GM18909 (cell line): Measurements from ENCODE around the gene CCDC107.

Experiments
- ATAC-seq: cut with Tn5 transposase; IDR thresholded peaks from one replicate; pipeline ENCODE4 v1.9.1; 2021; ENCODE audit warnings: mild to moderate bottlenecking; ENCODE audit not compliant: unreplicated experiment, poor library complexity

CCDC107 gene

DNA sequence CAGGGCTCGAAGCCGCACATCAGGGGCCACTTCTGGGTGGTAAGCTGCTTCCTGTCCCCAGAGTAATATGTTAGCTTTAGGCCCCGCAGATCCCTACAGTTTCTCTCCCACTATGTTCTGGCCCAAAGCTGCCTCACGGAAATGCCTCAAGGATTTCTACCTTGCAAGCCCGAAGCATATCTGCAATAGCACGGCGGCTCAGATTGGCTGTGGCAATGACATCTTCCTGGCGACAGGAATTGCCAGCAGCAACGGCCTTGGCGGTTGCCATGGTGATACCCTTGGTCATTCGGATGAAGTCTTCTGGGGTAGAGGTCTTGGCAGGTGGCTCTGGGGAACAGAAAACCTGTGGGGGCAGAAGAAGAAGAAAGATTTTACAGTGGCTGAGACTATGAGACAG lies 41.9 kb downstream of the CCDC107 start:
- ATAC-seq, result no peak

DNA sequence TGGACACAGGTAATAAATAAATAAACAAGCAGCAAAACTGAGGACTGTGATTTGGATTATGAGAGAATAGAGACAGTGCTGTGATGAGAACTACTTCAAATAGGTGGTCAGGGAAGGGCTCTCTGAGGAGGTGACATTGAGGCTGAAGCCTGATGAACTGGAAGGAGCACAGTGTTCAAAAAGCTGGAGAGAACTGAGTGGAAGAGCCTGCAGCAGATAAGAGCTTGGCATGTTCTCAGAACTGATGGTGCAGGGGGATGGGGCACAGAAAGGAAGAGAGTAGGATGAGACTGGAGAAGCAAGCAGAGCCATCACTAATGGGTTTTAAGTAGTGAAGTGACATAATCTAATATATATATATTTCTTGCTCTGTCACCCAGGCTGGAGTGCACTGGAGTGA lies 42.9 kb downstream of the CCDC107 start:
- ATAC-seq, result no peak

DNA sequence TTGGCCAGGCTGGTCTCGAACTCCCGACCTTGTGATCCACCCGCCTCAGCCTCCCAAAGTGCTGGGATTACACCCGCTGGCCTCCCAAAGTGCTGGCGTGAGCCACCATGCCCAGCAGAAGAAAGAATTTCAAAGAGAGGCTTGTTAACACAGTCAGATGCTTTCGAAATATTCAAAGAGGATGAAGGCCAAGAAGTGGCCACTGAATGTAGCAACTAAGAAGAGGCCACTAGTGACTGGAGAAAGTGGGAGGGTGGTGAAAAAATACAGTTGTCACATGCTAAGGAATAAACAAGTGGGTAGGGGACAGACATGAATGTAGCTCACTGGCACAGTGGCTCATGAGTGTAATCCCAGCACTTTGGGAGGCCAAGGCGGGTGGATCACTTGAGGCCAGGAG lies 44.6 kb downstream of the CCDC107 start:
- no peak for ATAC-seq

DNA sequence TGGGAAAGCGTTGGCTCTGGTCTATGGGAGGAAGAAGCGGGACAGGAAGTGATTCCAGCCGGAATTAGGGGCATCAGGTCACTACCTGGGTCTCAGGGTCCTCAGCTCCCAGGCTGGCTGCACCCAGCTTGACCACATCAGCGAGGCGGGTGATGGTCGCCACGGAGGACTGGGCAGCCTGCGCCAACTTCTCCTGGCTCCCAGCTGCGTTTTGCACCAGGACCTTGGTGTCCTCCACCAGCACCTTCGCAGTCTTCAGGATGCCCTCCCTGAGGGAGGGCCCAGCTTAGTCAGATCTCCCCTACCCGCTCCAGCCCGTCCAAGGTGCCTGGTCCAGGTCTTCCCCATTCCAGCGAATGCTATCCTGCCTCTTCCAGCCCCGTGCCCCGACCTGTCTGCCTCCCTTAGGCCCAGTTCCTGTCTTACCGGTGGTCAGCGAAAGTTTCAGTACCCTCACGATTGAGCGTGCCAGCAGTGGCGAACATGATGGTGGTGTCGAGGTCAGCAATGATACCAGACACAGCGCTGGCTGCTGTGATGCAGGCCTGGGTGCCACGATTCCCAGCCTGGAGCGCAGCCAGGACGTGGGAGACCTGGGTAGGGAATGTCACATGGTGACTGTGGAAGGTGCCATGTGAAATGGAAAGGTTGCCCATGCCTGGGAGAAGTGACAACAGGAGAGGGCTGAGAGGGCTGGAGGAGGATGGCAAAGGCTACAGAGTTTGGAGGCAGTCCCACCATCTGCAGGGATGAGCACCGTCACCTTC lies 46.0 kb downstream of the CCDC107 start:
- ATAC-seq, result no peak

DNA sequence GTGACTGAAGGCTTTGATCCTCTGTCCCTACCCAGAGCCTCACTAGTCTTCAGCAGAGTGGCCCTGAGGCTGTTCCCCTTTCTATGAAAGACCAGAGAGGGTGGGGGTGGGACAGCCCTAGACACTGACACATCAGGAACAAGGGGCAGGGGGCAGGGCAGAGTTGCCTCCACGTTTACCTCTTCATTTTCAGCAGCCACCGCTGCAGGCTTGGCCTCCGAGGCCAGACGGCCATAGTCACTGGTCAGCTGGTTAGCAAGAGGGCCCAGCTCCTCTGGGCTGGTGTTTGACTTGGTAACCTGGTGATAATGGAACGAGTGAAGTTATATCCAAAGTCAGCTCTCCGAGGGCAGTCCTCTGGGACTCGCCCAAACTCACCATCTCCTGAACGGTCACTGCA lies 47.3 kb downstream of the CCDC107 start:
- ATAC-seq, result no peak

- no peak for ATAC-seq
Observed at GRCh38 chr9:35705836-35706430, 47.8 kb downstream of the CCDC107 start.

GRCh38 chr9:35706951-35707350 lies 48.9 kb downstream of the CCDC107 start:
- no peak for ATAC-seq

- ATAC-seq, result no peak
Observed at GRCh38 chr9:35708146-35708545, 50.1 kb downstream of the CCDC107 start.

GRCh38 chr9:35710818-35711500 lies 52.9 kb downstream of the CCDC107 start:
- ATAC-seq, result no peak
